IMR-90 (cell line): Measurements from ENCODE around the gene MGLL. TPM values are rescaled to one million over a fixed set of nuclear protein-coding genes. Genes with fewer than 3 reads are reported as not detected.
A peak's percentile ranks its signal among the peaks of the same experiment; 100 is the strongest.

Experiments used
- ATAC-seq: fragments of 200-7000 bp; cut with Tn5 transposase; 2 replicates; pipeline ENCODE4 v1.9.1; 2020; ENCODE audit warnings: low read depth, mild to moderate bottlenecking, moderate library complexity
- BruUV-seq: library from RNA; stranded (reverse); fragments of 400-500 nt; replicated peaks from 2 replicates; lab custom pipeline; 2021; lab: Mats Ljungman, UMichigan
- CTCF ChIA-PET: fragments of 300-600 bp; formaldehyde crosslinking; extraction: SDS; loops from one replicate; lab custom pipeline; 2021; ENCODE audit warnings: antibody characterized with exemption; lab: Yijun Ruan, JAX
- POLR2A ChIA-PET: fragments of 300-600 bp; sonication (Branson Sonifier 250); formaldehyde crosslinking; loops from one replicate; lab custom pipeline; 2022; ENCODE audit warnings: antibody characterized with exemption; ENCODE audit not compliant: unreplicated experiment; lab: Charles Lee
- DNase-seq: peaks from one replicate; pipeline ENCODE4 v3.0.0; 2013
- H2AFZ ChIP-seq: replicated peaks from 2 replicates; pipeline ENCODE3; 2013; ENCODE audit warnings: low read length, mild to moderate bottlenecking; ENCODE audit not compliant: poor library complexity
- H2AK5ac ChIP-seq: 2 replicates; pipeline ENCODE4 v1.6.1; 2013; ENCODE audit warnings: low read depth, low read length, inconsistent platforms
- H2AK9ac ChIP-seq: replicated peaks from 2 replicates; pipeline ENCODE3; 2013; ENCODE audit warnings: mild to moderate bottlenecking, low read depth, low read length, moderate library complexity; ENCODE audit not compliant: poor library complexity
- H2BK120ac ChIP-seq: 2 replicates; pipeline ENCODE4 v1.6.1; 2013; ENCODE audit warnings: low read depth, low read length, inconsistent platforms
- H2BK15ac ChIP-seq: 3 replicates; pipeline ENCODE4 v1.6.1; 2013; ENCODE audit warnings: low read depth, low read length, inconsistent platforms
- H2BK20ac ChIP-seq: 2 replicates; pipeline ENCODE4 v1.6.1; 2013; ENCODE audit warnings: low read depth, mild to moderate bottlenecking, inconsistent platforms, low read length, moderate library complexity
- H2BK5ac ChIP-seq: 2 replicates; pipeline ENCODE4 v1.6.1; 2013; ENCODE audit warnings: mild to moderate bottlenecking, low read depth, low read length, inconsistent platforms; ENCODE audit not compliant: poor library complexity, severe bottlenecking
- H3K14ac ChIP-seq: replicated peaks from 2 replicates; pipeline ENCODE4 v1.6.1; 2013; ENCODE audit warnings: low read depth, low read length, inconsistent platforms
- H3K18ac ChIP-seq: 2 replicates; pipeline ENCODE4 v1.6.1; 2013; ENCODE audit warnings: low read depth, low read length, control low read depth
- H3K23ac ChIP-seq: 2 replicates; pipeline ENCODE4 v1.6.1; 2013; ENCODE audit warnings: low read depth, low read length, inconsistent platforms
- H3K27ac ChIP-seq: 2 replicates; pipeline ENCODE4 v1.5.1; 2013; ENCODE audit warnings: mild to moderate bottlenecking, control low read depth, low read length; ENCODE audit not compliant: insufficient read depth
- H3K27me3 ChIP-seq: 2 replicates; pipeline ENCODE4 v1.6.1; 2013; ENCODE audit warnings: low read length; ENCODE audit not compliant: control insufficient read depth, insufficient read depth
- H3K36me3 ChIP-seq: 2 replicates; pipeline ENCODE4 v1.6.1; 2013; ENCODE audit warnings: low read length, mixed read lengths; ENCODE audit not compliant: control insufficient read depth, insufficient read depth
- H3K4ac ChIP-seq: 2 replicates; pipeline ENCODE4 v1.6.1; 2013; ENCODE audit warnings: low read depth, low read length, inconsistent platforms
- H3K4me1 ChIP-seq: 2 replicates; pipeline ENCODE4 v1.6.1; 2013; ENCODE audit warnings: low read length, mixed read lengths; ENCODE audit not compliant: control insufficient read depth, insufficient read depth
- H3K4me2 ChIP-seq: 2 replicates; pipeline ENCODE4 v1.6.1; 2013; ENCODE audit warnings: low read depth, mild to moderate bottlenecking, control low read depth, low read length, moderate library complexity
- H3K4me3 ChIP-seq: 2 replicates; pipeline ENCODE4 v1.5.1; 2013; ENCODE audit warnings: low read depth, mild to moderate bottlenecking, control low read depth, low read length, moderate library complexity; ENCODE audit not compliant: insufficient read depth
- H3K56ac ChIP-seq: 2 replicates; pipeline ENCODE4 v1.6.1; 2013; ENCODE audit warnings: low read length, inconsistent platforms; ENCODE audit not compliant: insufficient read depth; ENCODE audit errors: extremely low read depth
- H3K79me1 ChIP-seq, 2 experiments: 2 replicates each; pipeline ENCODE4 v1.6.1; 2013; ENCODE audit warnings: low read length in 2 of 2, inconsistent platforms in 1 of 2, low read depth in 1 of 2
- H3K9ac ChIP-seq: 2 replicates; pipeline ENCODE4 v1.6.1; 2013; ENCODE audit warnings: low read depth, low read length, control low read depth
- H3K9me1 ChIP-seq: 2 replicates; pipeline ENCODE4 v1.6.1; 2013; ENCODE audit warnings: low read length, inconsistent platforms; ENCODE audit not compliant: insufficient read depth
- H3K9me3 ChIP-seq: 2 replicates; pipeline ENCODE4 v1.6.1; 2013; ENCODE audit warnings: low read length; ENCODE audit not compliant: control insufficient read depth, insufficient read depth
- H4K20me1 ChIP-seq: 2 replicates; pipeline ENCODE4 v1.6.1; 2013; ENCODE audit warnings: low read length, inconsistent platforms; ENCODE audit not compliant: insufficient read depth
- H4K5ac ChIP-seq: 2 replicates; pipeline ENCODE4 v1.6.1; 2013; ENCODE audit warnings: mild to moderate bottlenecking, low read depth, low read length, control low read depth
- H4K8ac ChIP-seq, 2 experiments: 2 replicates each; pipeline ENCODE4 v1.6.1; 2013; ENCODE audit warnings: low read depth in 2 of 2, low read length in 2 of 2, control low read depth in 1 of 2, inconsistent platforms in 1 of 2
- H4K91ac ChIP-seq: 2 replicates; pipeline ENCODE4 v1.6.1; 2013; ENCODE audit warnings: low read depth, low read length, inconsistent platforms; ENCODE audit not compliant: insufficient read depth
- BHLHE40 ChIP-seq: fragments of 150-350 bp; IDR thresholded peaks from 2 replicates; pipeline ENCODE4 v1.6.1; 2016; ENCODE audit warnings: mild to moderate bottlenecking, low read depth, low read length
- CEBPB ChIP-seq: IDR thresholded peaks from 2 replicates; pipeline ENCODE4 v1.6.1; 2012; ENCODE audit warnings: low read depth, low read length, improper control_type of control experiment
- CHD1 ChIP-seq: IDR thresholded peaks from 2 replicates; pipeline ENCODE4 v1.6.1; 2012; ENCODE audit warnings: low read depth, low read length, improper control_type of control experiment
- CTCF ChIP-seq: conservative IDR thresholded peaks from 2 replicates; pipeline ENCODE4 v1.5.1; 2012; ENCODE audit warnings: mild to moderate bottlenecking, low read depth, low read length, improper control_type of control experiment
- ELK1 ChIP-seq: fragments of 150-350 bp; IDR thresholded peaks from 2 replicates; pipeline ENCODE4 v1.6.1; 2016; ENCODE audit warnings: low read depth, mild to moderate bottlenecking, low read length, moderate library complexity, borderline replicate concordance
- FOS ChIP-seq: fragments of 150-350 bp; IDR thresholded peaks from 2 replicates; pipeline ENCODE4 v1.6.1; 2016; ENCODE audit warnings: low read depth, low read length
- MAFK ChIP-seq: IDR thresholded peaks from 2 replicates; pipeline ENCODE4 v1.6.1; 2012; ENCODE audit warnings: low read depth, low read length, improper control_type of control experiment
- MAZ ChIP-seq: IDR thresholded peaks from 2 replicates; pipeline ENCODE4 v1.6.1; 2012; ENCODE audit warnings: low read depth, mild to moderate bottlenecking, low read length, improper control_type of control experiment, moderate library complexity, borderline replicate concordance
- MXI1 ChIP-seq: IDR thresholded peaks from 2 replicates; pipeline ENCODE4 v1.6.1; 2012; ENCODE audit warnings: low read depth, mild to moderate bottlenecking, low read length, moderate library complexity, borderline replicate concordance
- POLR2A ChIP-seq: IDR thresholded peaks from 2 replicates; pipeline ENCODE4 v1.6.1; 2012; ENCODE audit warnings: mild to moderate bottlenecking, low read depth, low read length
- RAD21 ChIP-seq: IDR thresholded peaks from 2 replicates; pipeline ENCODE4 v1.6.1; 2012; ENCODE audit warnings: low read length, improper control_type of control experiment
- RCOR1 ChIP-seq: IDR thresholded peaks from 2 replicates; pipeline ENCODE4 v1.6.1; 2012; ENCODE audit warnings: mild to moderate bottlenecking, low read length, improper control_type of control experiment; ENCODE audit not compliant: insufficient replicate concordance
- RFX5 ChIP-seq: IDR thresholded peaks from 2 replicates; pipeline ENCODE4 v1.8.0; 2012; ENCODE audit warnings: low read depth, mild to moderate bottlenecking, low read length, moderate library complexity
- SMC3 ChIP-seq: fragments of 150-350 bp; IDR thresholded peaks from 2 replicates; pipeline ENCODE4 v1.6.1; 2016; ENCODE audit warnings: low read depth, mild to moderate bottlenecking, antibody characterized with exemption, low read length, moderate library complexity
- WGBS, 2 experiments: methylation state at CpG; one replicate each; pipeline versions ENCODE4 v1.1.5 to v1.1.7; 2013; ENCODE audit warnings: missing lambda C conversion rate in 2 of 2; ENCODE audit not compliant: insufficient read length in 1 of 2; ENCODE audit errors: extremely low coverage in 2 of 2; 5-methylcytosine and 5-hydroxymethylcytosine counted together
- dilution Hi-C: fragments of 300-500 bp; cut with HindIII; formaldehyde crosslinking; loops from one replicate; pipeline ENCODE4 v1.14.3; 2018; ENCODE audit warnings: low sequenced_read_pairs; ENCODE audit not compliant: unreplicated experiment
- in situ Hi-C: fragments of 300-500 bp; cut with MboI; formaldehyde crosslinking; loops from 3 replicates; pipeline ENCODE4 v1.14.3; 2019; ENCODE audit warnings: low sequenced_read_pairs, inconsistent platforms, mixed read lengths
- intact Hi-C: fragments of 100-400 bp; cut with micrococcal nuclease; formaldehyde crosslinking; loops from 2 replicates; pipeline ENCODE4 v1.10.0; 2022
- polyA plus RNA-seq, 3 experiments: library from polyadenylated mRNA; depleted of rRNA; stranded (reverse); fragments of >200 nt; gene quantifications; 2 replicates each; pipeline ENCODE4 v1.2.3, GENCODE V29; 2012; ENCODE audit warnings: low replicate concordance in 1 of 3
- total RNA-seq: library from RNA; depleted of rRNA; stranded (reverse); fragments of >200 nt; gene quantifications from 2 replicates; pipeline ENCODE4 v1.2.3, GENCODE V29; 2012

The MGLL gene
- total and polyA plus RNA-seq, 2 of the 4 experiments (the other 2 are of a cell fraction) = 23.7 to 60.6 TPM

GRCh38 chr3:127801731-127802313, 20.5 kb downstream of the MGLL start:
- ChIA-PET CTCF (interaction anchor here (1.8 kb wide), 1 partner anchor 105 kb away, joined by 5 read pairs; no protein-coding TSS in a partner anchor), POLR2A (no interaction called here)
- Histone ChIP-seq H3K23ac (peak overlapping the region; percentile 48; the same call in 1 of the 2 replicates), H2BK15ac (peak overlapping the region; percentile 55; the same call in 2 of the 3 replicates), H3K4me3 (no peak overlapping the region), H4K8ac (peak overlapping the region in 1 of 2 experiments; percentile 53; a peak in 3 of 4 replicates), H2AK5ac (peak overlapping the region; percentile 63), H4K5ac (peak overlapping the region; percentile 6; the same call in 1 of the 2 replicates), H3K4ac (peak overlapping the region; percentile 41), H4K20me1 (no peaks in the 10 kb centered on the region), H3K9me3 (no peaks in the 10 kb centered on the region), H3K4me2 (no peak overlapping the region), H3K14ac (peak overlapping the region; percentile 58), H3K9me1 (peaks cover 43% of the 10 kb centered on the region), H3K9ac (no peak overlapping the region), H3K4me1 (peaks cover 28% of the 10 kb centered on the region), H3K56ac (no peak overlapping the region), H2BK120ac (peak overlapping the region; percentile 73), H2BK5ac (peak overlapping the region; percentile 70), H3K36me3 (peaks cover 8% of the 10 kb centered on the region; the same call in 1 of the 2 replicates), H3K27ac (no peak overlapping the region), H2BK20ac (peak overlapping the region; percentile 66), H3K27me3 (no peaks in the 10 kb centered on the region), H3K18ac (peak overlapping the region; percentile 5; the same call in 1 of the 2 replicates), H2AK9ac (no peak overlapping the region), H2AFZ (no peak overlapping the region), H3K79me1 (peaks cover 30 to 84% of the 10 kb centered on the region in 2 experiments), H4K91ac (peak overlapping the region; percentile 72; the same call in 1 of the 2 replicates)
- intact Hi-C loops (no loop called here), in situ Hi-C loops (no loop called here), dilution Hi-C loops (no loop called here)
- no peak for TF ChIP-seq RCOR1
- TF ChIP-seq MAZ = no peak
- TF ChIP-seq BHLHE40 = no peak
- TF ChIP-seq CHD1 = no peak
- TF ChIP-seq POLR2A = no peak
- no peak for TF ChIP-seq CTCF
- no peak for TF ChIP-seq MAFK
- no peak for TF ChIP-seq MXI1
- TF ChIP-seq CEBPB = no peak
- no peak for TF ChIP-seq RAD21
- no peak for TF ChIP-seq RFX5
- TF ChIP-seq ELK1 = no peak
- no peak for TF ChIP-seq SMC3
- TF ChIP-seq FOS = no peak
- no TSS peak for BruUV-seq
- ATAC-seq (no peak), DNase-seq (no peak)
- 100% methylated on average over 1 of the region's 3 CpGs; no CpG with 5 or more reads in 1 of the 2 experiments for WGBS, 2 experiments
